Measurements from ENCODE around the gene ACOT7. TPM values are rescaled to one million over a fixed set of nuclear protein-coding genes. Genes with fewer than 3 reads are reported as not detected.
A peak's percentile ranks its signal among the peaks of the same experiment; 100 is the strongest.

Gene ACOT7
- total and polyA plus RNA-seq, 3 donors from 2014 or later: 50.3 to 72.8 (median 52.5) TPM

DNA sequence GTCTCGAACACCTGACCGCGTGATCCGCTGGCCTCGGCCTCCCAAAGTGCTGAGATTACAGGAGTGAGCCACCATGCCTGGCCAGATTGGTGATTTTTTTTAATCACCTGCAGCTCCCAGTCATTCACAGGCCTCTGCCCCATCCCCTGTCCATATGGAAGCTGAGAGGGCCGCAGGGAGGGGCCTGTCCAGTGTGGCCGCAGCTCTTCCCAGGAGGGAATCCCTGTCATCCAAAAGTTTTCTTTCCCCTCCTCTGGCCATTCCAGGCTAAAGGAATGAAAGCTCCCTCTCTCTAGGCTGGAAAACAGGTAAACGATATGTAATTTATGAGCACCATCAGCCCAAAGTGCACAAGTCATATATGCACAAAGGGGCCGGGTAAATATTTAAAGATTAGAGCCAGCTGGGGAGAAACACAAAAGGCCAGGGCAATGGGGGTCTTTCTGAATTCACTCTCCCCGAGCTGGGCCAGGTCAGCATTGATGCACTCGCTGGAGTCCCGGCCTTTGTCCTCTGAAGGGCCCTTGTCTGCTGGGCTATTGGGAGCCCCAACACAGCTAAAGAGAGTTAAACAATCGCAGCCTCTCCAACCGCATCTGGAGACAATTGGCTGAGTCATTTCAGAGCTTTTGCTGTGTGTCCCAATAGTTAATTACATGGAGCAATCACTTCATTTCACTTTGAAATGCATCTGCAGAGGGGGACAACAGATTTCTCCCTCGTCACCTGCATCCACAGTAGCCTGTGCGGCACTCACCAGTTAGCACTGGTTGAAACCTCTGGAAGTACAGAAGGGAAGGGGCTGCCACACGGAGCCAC lies 153.4 kb downstream of the ACOT7 start:
- H3K27ac ChIP-seq: no peak overlapping the region
- DNase-seq: no peak
- WGBS, 2 donors: 76 to 78% methylated on average over 17 of the region's 17 CpGs
- no peak overlapping the region for H3K4me3 ChIP-seq
- intact Hi-C loops (cut with DNase I; ENCODE audit: low total_unique reads): loop anchor here (10.0 kb wide), 2 partner anchors 165 to 185 kb away; no protein-coding TSS in a partner anchor
- no peaks in the 10 kb centered on the region for H3K36me3 ChIP-seq (ENCODE audit: low read depth, missing control alignments)
- H3K27me3 ChIP-seq: no peaks in the 10 kb centered on the region
- H3K9me3 ChIP-seq: no peaks in the 10 kb centered on the region
- peaks cover under 1% of the 10 kb centered on the region for H3K4me1 ChIP-seq
- TF ChIP-seq CTCF (IDR thresholded peaks at IDR 0.05) (no peak), POLR2A (IDR thresholded peaks at IDR 0.05) (no peak)

GRCh38 chr1:6239213-6239752 lies 154.3 kb downstream of the ACOT7 start:
- Histone ChIP-seq H3K4me1 (peaks cover 5% of the 10 kb centered on the region), H3K27me3 (no peaks in the 10 kb centered on the region), H3K9me3 (no peaks in the 10 kb centered on the region)

GRCh38 chr1:6237093-6237492 lies 156.5 kb downstream of the ACOT7 start:
- Histone ChIP-seq H3K27ac (no peak overlapping the region), H3K27me3 (no peaks in the 10 kb centered on the region), H3K4me1 (peaks cover 5% of the 10 kb centered on the region), H3K9me3 (no peaks in the 10 kb centered on the region), H3K36me3 (ENCODE audit: low read depth, missing control alignments) (no peaks in the 10 kb centered on the region), H3K4me3 (no peak overlapping the region)
- intact Hi-C loops (cut with DNase I; ENCODE audit: low total_unique reads): no loop called here
- 67 to 81% methylated on average over 4 of the region's 4 CpGs for WGBS, 2 donors
- DNase-seq: no peak
- no peak for TF ChIP-seq POLR2A (IDR thresholded peaks at IDR 0.05)
- no peak for TF ChIP-seq CTCF (IDR thresholded peaks at IDR 0.05)

More at GRCh38 chr1:6239213-6239752, 154.3 kb downstream of the ACOT7 start:
- intact Hi-C loops (cut with DNase I; ENCODE audit: low total_unique reads): no loop called here
- H3K27ac ChIP-seq: no peak overlapping the region
- DNase-seq: no peak
- H3K4me3 ChIP-seq: no peak overlapping the region
- 61 to 66% methylated on average over 7 of the region's 7 CpGs for WGBS, 2 donors
- H3K36me3 ChIP-seq (ENCODE audit: low read depth, missing control alignments): no peaks in the 10 kb centered on the region
- TF ChIP-seq CTCF (IDR thresholded peaks at IDR 0.05) (no peak), POLR2A (IDR thresholded peaks at IDR 0.05) (no peak)

DNA sequence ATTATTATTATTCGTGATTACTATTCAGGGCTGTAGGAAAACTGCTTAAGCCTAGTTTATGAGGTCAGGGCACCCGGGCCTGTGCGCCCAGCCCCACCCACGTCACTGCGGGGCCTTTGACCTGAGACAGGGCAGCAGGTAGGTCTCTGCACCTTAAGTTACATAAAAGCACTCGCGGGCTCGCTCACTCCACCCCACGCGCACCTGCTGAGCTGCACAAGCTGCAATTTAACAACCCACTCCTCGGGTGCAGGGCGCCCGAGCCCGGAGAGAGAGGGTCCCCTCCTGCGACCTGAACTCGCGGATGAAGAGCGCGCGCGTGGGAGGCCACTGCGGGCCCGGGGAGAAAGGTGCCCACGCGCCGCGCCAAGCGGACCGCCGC lies 158.3 kb downstream of the ACOT7 start:
- Histone ChIP-seq H3K4me1 (peaks cover 5% of the 10 kb centered on the region), H3K36me3 (ENCODE audit: low read depth, missing control alignments) (no peaks in the 10 kb centered on the region), H3K27me3 (no peaks in the 10 kb centered on the region), H3K27ac (no peak overlapping the region), H3K4me3 (peak overlapping the region; percentile 61 to 96), H3K9me3 (no peaks in the 10 kb centered on the region)
- DNase-seq: no peak
- WGBS, 2 donors: 0 to 1% methylated on average over 4 to 28 of the region's 30 CpGs
- TF ChIP-seq CTCF (IDR thresholded peaks at IDR 0.05): no peak
- TF ChIP-seq POLR2A (IDR thresholded peaks at IDR 0.05): no peak
- intact Hi-C loops (cut with DNase I; ENCODE audit: low total_unique reads): no loop called here

All from testis (tissue), 3 donors.